SH-SY5Y (cell line): Measurements from ENCODE around the gene P3H3.

Source experiments
- GATA2 ChIP-seq: IDR thresholded peaks from 2 replicates; pipeline ENCODE4 v1.6.1; 2011; ENCODE audit warnings: mild to moderate bottlenecking, low read depth, low read length
- GATA3 ChIP-seq: IDR thresholded peaks from 2 replicates; pipeline ENCODE4 v1.6.1; 2011; ENCODE audit warnings: low read depth, mild to moderate bottlenecking, low read length, moderate library complexity

DNA sequence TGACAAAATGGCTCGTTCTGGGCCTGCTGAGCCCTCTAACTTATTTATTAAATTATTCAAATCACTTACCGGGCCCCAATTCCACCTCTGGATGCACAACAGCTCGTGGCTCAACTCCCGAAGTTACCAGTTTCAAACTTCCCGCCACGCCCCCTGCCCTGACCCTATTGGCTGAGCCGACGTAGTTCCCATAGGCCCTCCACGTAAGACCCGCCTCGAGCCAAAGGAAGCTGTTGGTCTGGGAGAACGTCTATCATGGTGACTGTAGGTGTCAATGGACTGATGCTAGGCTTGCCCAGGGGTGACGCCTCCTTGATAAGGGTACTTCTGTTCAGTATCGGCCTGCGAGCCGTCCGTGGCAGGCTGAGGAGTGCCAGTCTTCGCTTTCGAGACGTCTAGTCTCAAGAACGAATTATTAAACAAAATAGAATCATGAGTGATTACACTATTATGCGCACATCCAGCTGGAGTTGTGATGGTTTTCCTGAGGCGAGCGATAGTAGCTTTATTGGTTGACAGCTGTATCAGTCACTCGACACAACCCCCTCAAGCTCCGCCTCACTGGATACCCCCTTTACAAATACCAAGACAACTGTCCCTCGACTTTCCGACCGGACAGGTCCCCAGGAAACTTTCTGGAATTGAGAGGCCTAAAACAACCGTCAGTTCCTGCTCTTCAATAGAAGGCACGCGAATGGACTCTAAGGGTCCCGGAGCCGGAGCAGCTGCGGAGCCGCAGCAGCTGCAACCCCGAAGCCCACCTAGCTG lies 23.1 kb downstream of the P3H3 start, which contains the start of gene CDCA3:
- TF ChIP-seq GATA2 (no peak), GATA3 (no peak)
